Measurements from ENCODE around the gene RTCA. TPM values are rescaled to one million over a fixed set of nuclear protein-coding genes. Genes with fewer than 3 reads are reported as not detected.
"Not testable (repeated sequence)": the region's sequence is repeated elsewhere in the genome, so short reads cannot be mapped to it uniquely, and the experiment has no call there.

RTCA gene
- total RNA-seq, 2 experiments from 2014 or later = 48.2 to 50.6 TPM

- Mint-ChIP-seq H3K27me3 (no peaks in the 10 kb centered on the region), H3K36me3 (ENCODE audit: low read depth) (peaks cover 21% of the 10 kb centered on the region), H3K4me1 (peaks cover 3% of the 10 kb centered on the region), H3K9me3 (no peaks in the 10 kb centered on the region), H3K4me3 (no peak overlapping the region), H3K27ac (no peak overlapping the region)
- DNase-seq = no peak
- POLR2A ChIA-PET = no interaction called here
- CTCF ChIA-PET = no interaction called here
Measured at GRCh38 chr1:100240631-100241030, 25.4 kb upstream of the RTCA start.

GRCh38 chr1:100246738-100247137 is 19.3 kb upstream of the RTCA start:
- no peaks in the 10 kb centered on the region for H3K27me3 Mint-ChIP-seq
- H3K36me3 Mint-ChIP-seq (ENCODE audit: low read depth) = peaks cover 2% of the 10 kb centered on the region
- H3K4me3 Mint-ChIP-seq = no peak overlapping the region
- no peak for DNase-seq
- H3K27ac Mint-ChIP-seq = no peak overlapping the region
- peaks cover 12% of the 10 kb centered on the region for H3K4me1 Mint-ChIP-seq
- H3K9me3 Mint-ChIP-seq = no peaks in the 10 kb centered on the region
- POLR2A ChIA-PET = no interaction called here
- CTCF ChIA-PET = interaction anchor here (2.0 kb wide), 1 partner anchor 20 kb away, joined by 4 read pairs; no protein-coding TSS in a partner anchor

- no peak for DNase-seq
- H3K9me3 Mint-ChIP-seq = no peaks in the 10 kb centered on the region
- peaks cover 2% of the 10 kb centered on the region for H3K36me3 Mint-ChIP-seq (ENCODE audit: low read depth)
- CTCF ChIA-PET = interaction anchor here (1.0 to 2.4 kb wide), 2 partner anchors 11 to 17 kb away, joined by 4 to 8 read pairs; partner anchors contain the start of gene RTCA
- H3K27me3 Mint-ChIP-seq = peaks cover 5% of the 10 kb centered on the region
- POLR2A ChIA-PET = no interaction called here
- no peak overlapping the region for H3K27ac Mint-ChIP-seq
- H3K4me1 Mint-ChIP-seq = peaks cover 10% of the 10 kb centered on the region
- no peak overlapping the region for H3K4me3 Mint-ChIP-seq
Measured at GRCh38 chr1:100249155-100249536, 16.9 kb upstream of the RTCA start.

- H3K4me3 Mint-ChIP-seq = no peak within 1 kb of the TSS
- no peaks in the 10 kb centered on the region for H3K9me3 Mint-ChIP-seq
- ChIA-PET CTCF (interaction anchor here (1.0 to 2.4 kb wide), 2 partner anchors 12 to 16 kb away, joined by 4 to 8 read pairs; partner anchors contain the start of gene RTCA), POLR2A (no interaction called here)
- peaks cover 2% of the 10 kb centered on the region for H3K36me3 Mint-ChIP-seq (ENCODE audit: low read depth)
- peak; percentile 97 for DNase-seq
- peaks cover 7% of the 10 kb centered on the region for H3K27me3 Mint-ChIP-seq
- H3K27ac Mint-ChIP-seq = peak within 1 kb of the TSS; percentile 31
- H3K4me1 Mint-ChIP-seq = peaks cover 9% of the 10 kb centered on the region
Measured at GRCh38 chr1:100249537-100250257, 16.3 kb upstream of the RTCA start, which contains the start of gene DBT. DBT (minus strand) TSS chr1:100249834; CDS start chr1:100249820, 14 bp downstream.

- DNase-seq = no peak
Measured at GRCh38 chr1:100250264-100250663, 15.8 kb upstream of the RTCA start.

GRCh38 chr1:100250807-100251206 is 15.2 kb upstream of the RTCA start:
- DNase-seq = no peak
- peaks cover 2% of the 10 kb centered on the region for H3K36me3 Mint-ChIP-seq (ENCODE audit: low read depth)
- H3K4me1 Mint-ChIP-seq = peaks cover 9% of the 10 kb centered on the region
- H3K9me3 Mint-ChIP-seq = no peaks in the 10 kb centered on the region
- H3K4me3 Mint-ChIP-seq = no peak overlapping the region
- POLR2A ChIA-PET = no interaction called here
- peaks cover 9% of the 10 kb centered on the region for H3K27me3 Mint-ChIP-seq
- H3K27ac Mint-ChIP-seq = peak overlapping the region; percentile 31
- CTCF ChIA-PET = interaction anchor here (0.9 to 2.4 kb wide), 2 partner anchors 15 to 32 kb away, joined by 3 to 8 read pairs; partner anchors contain the start of gene RTCA

More at GRCh38 chr1:100250264-100250663, 15.8 kb upstream of the RTCA start:
- H3K9me3 Mint-ChIP-seq = no peaks in the 10 kb centered on the region
- no peak overlapping the region for H3K27ac Mint-ChIP-seq
- CTCF ChIA-PET = interaction anchor here (0.9 to 2.4 kb wide), 3 partner anchors 12 to 31 kb away, joined by 3 to 8 read pairs (median 4); partner anchors contain the start of gene RTCA
- H3K4me3 Mint-ChIP-seq = no peak overlapping the region
- peaks cover 9% of the 10 kb centered on the region for H3K27me3 Mint-ChIP-seq
- POLR2A ChIA-PET = no interaction called here
- peaks cover 2% of the 10 kb centered on the region for H3K36me3 Mint-ChIP-seq (ENCODE audit: low read depth)
- peaks cover 9% of the 10 kb centered on the region for H3K4me1 Mint-ChIP-seq

- Mint-ChIP-seq H3K4me1 (no peaks in the 10 kb centered on the region), H3K27ac (no peak overlapping the region), H3K36me3 (ENCODE audit: low read depth) (no peaks in the 10 kb centered on the region), H3K4me3 (no peak overlapping the region), H3K9me3 (no peaks in the 10 kb centered on the region), H3K27me3 (peaks cover 9% of the 10 kb centered on the region)
- ChIA-PET POLR2A (no interaction called here), CTCF (interaction anchor here (0.6 kb wide), 1 partner anchor 56 kb away, joined by 4 read pairs; no protein-coding TSS in a partner anchor)
- no peak for DNase-seq
Measured at GRCh38 chr1:100252901-100253300, 13.1 kb upstream of the RTCA start.

- ChIA-PET POLR2A (no interaction called here), CTCF (no interaction called here)
- Mint-ChIP-seq H3K4me3 (no peak overlapping the region), H3K27ac (no peak overlapping the region), H3K36me3 (ENCODE audit: low read depth) (no peaks in the 10 kb centered on the region), H3K9me3 (no peaks in the 10 kb centered on the region), H3K27me3 (peaks cover 9% of the 10 kb centered on the region), H3K4me1 (no peaks in the 10 kb centered on the region)
- no peak for DNase-seq
Measured at GRCh38 chr1:100253552-100253951, 12.5 kb upstream of the RTCA start.

GRCh38 chr1:100256273-100256672 is 9.7 kb upstream of the RTCA start:
- H3K36me3 Mint-ChIP-seq (ENCODE audit: low read depth); H3K9me3 Mint-ChIP-seq; H3K4me3 Mint-ChIP-seq; H3K27ac Mint-ChIP-seq; POLR2A ChIA-PET; DNase-seq; H3K4me1 Mint-ChIP-seq: not testable (repeated sequence)
- peaks cover 14% of the 10 kb centered on the region for H3K27me3 Mint-ChIP-seq
- CTCF ChIA-PET = interaction anchor here (0.6 to 1.3 kb wide), 2 partner anchors 9 to 18 kb away, joined by 3 to 4 read pairs; partner anchors contain the start of gene RTCA

- POLR2A ChIA-PET; H3K9me3 Mint-ChIP-seq; H3K4me3 Mint-ChIP-seq; H3K36me3 Mint-ChIP-seq (ENCODE audit: low read depth); H3K27ac Mint-ChIP-seq; H3K4me1 Mint-ChIP-seq; CTCF ChIA-PET; DNase-seq: not testable (repeated sequence)
- peaks cover 12% of the 10 kb centered on the region for H3K27me3 Mint-ChIP-seq
Measured at GRCh38 chr1:100258427-100258826, 7.6 kb upstream of the RTCA start.

- peaks cover 2% of the 10 kb centered on the region for H3K9me3 Mint-ChIP-seq
- H3K4me3 Mint-ChIP-seq = no peak overlapping the region
- H3K4me1 Mint-ChIP-seq = peaks cover 13% of the 10 kb centered on the region
- no peak overlapping the region for H3K27ac Mint-ChIP-seq
- ChIA-PET CTCF (interaction anchor here (0.7 kb wide), 1 partner anchor 1044 kb away, joined by 3 read pairs; no protein-coding TSS in a partner anchor), POLR2A (no interaction called here)
- no peak for DNase-seq
- H3K27me3 Mint-ChIP-seq = peaks cover 5% of the 10 kb centered on the region
- peaks cover 16% of the 10 kb centered on the region for H3K36me3 Mint-ChIP-seq (ENCODE audit: low read depth)
Measured at GRCh38 chr1:100261686-100262085, 4.3 kb upstream of the RTCA start.

GRCh38 chr1:100264081-100264480 is 1.9 kb upstream of the RTCA start:
- H3K27me3 Mint-ChIP-seq, CTCF ChIA-PET, H3K27ac Mint-ChIP-seq, H3K9me3 Mint-ChIP-seq, H3K4me3 Mint-ChIP-seq, POLR2A ChIA-PET, DNase-seq: not testable (repeated sequence)
- peaks cover 32% of the 10 kb centered on the region for H3K4me1 Mint-ChIP-seq
- peaks cover 31% of the 10 kb centered on the region for H3K36me3 Mint-ChIP-seq (ENCODE audit: low read depth)

- Mint-ChIP-seq H3K27ac (peak overlapping the region; percentile 98), H3K9me3 (peaks cover 2% of the 10 kb centered on the region), H3K27me3 (no peaks in the 10 kb centered on the region), H3K36me3 (ENCODE audit: low read depth) (peaks cover 39% of the 10 kb centered on the region), H3K4me3 (peak overlapping the region; percentile 96), H3K4me1 (peaks cover 39% of the 10 kb centered on the region)
- POLR2A ChIA-PET = no interaction called here
- DNase-seq = no peak
- CTCF ChIA-PET = interaction anchor here (0.6 to 3.2 kb wide), 8 partner anchors 9 to 194 kb away, joined by 3 to 11 read pairs (median 4); partner anchors contain the start of genes CDC14A and DBT
Measured at GRCh38 chr1:100265562-100265930, 470 bp upstream of the RTCA start.

All from activated CD4-positive, alpha-beta T cell treated with anti-CD3 and anti-CD28 coated beads, Interleukin-2, amount 10 ng/mL, durations not matched to agents 7 days and 5 days (primary cell).